Prostate gland (tissue), 2 donors: Measurements from ENCODE around the gene TOMM7.

Experiments used
- POLR2A ChIP-seq: fragments of 450-650 bp; IDR thresholded peaks from one replicate; pipeline ENCODE4 v1.6.1; 2016; ENCODE audit warnings: antibody characterized with exemption, mild to moderate bottlenecking
- TF ChIP-seq, protein P1 (sequence below), 4 experiments: fragments of 200-600 bp in 2 of 4; fragments of 450-650 bp in 2 of 4; sonication (generic) in 2 of 4; IDR thresholded peaks; 1 replicate in 3 of 4; 2 replicates in 1 of 4; pipeline ENCODE4 v1.5.1; 2016 to 2019; ENCODE audit warnings: antibody characterized with exemption in 4 of 4, mild to moderate bottlenecking in 2 of 4, moderate library complexity in 2 of 4

GRCh38 chr7:22826593-22826992 is 3.9 kb upstream of the TOMM7 start:
- TF ChIP-seq, protein P1, sequence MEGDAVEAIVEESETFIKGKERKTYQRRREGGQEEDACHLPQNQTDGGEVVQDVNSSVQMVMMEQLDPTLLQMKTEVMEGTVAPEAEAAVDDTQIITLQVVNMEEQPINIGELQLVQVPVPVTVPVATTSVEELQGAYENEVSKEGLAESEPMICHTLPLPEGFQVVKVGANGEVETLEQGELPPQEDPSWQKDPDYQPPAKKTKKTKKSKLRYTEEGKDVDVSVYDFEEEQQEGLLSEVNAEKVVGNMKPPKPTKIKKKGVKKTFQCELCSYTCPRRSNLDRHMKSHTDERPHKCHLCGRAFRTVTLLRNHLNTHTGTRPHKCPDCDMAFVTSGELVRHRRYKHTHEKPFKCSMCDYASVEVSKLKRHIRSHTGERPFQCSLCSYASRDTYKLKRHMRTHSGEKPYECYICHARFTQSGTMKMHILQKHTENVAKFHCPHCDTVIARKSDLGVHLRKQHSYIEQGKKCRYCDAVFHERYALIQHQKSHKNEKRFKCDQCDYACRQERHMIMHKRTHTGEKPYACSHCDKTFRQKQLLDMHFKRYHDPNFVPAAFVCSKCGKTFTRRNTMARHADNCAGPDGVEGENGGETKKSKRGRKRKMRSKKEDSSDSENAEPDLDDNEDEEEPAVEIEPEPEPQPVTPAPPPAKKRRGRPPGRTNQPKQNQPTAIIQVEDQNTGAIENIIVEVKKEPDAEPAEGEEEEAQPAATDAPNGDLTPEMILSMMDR (IDR thresholded peaks at IDR 0.05): no peak
- TF ChIP-seq POLR2A: no peak
